OCI-LY7 (cell line): ENCODE measurements around the gene PTPA.

Experiments
- EZH2phosphoT487 ChIP-seq: fragments of 200-600 bp; sonication (generic); IDR thresholded peaks from 2 replicates; pipeline ENCODE4 v1.6.1; 2018; ENCODE audit warnings: low read depth, borderline replicate concordance, mild to moderate bottlenecking, mixed run types, antibody characterized with exemption, low read length, moderate library complexity, mixed read lengths
- TF ChIP-seq, protein P1 (sequence below): fragments of 200-600 bp; sonication (generic); conservative IDR thresholded peaks from 2 replicates; pipeline ENCODE4 v1.5.1; 2014; ENCODE audit warnings: mild to moderate bottlenecking, antibody characterized with exemption, low read length, moderate library complexity, mixed read lengths

DNA sequence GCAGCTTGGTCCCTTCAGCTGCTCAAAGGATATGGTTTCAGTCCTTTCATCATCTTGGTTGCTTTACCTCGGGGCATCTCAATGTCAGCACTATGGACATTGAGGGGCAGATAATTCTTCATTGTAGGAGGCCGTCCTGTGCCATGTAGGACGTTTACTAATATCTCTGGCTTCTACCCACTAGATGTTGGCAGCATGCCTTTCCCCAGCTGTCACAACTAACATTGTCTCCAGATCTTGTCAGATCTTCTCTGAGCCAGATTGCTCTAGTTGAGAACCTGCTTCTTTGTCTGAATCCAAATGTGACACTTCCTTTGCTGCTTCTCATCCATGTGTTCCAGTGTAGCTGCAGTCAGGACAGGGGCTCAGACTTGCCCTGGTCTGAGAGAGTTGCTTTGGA is 10.3 kb downstream of the PTPA start:
- TF ChIP-seq, protein P1, sequence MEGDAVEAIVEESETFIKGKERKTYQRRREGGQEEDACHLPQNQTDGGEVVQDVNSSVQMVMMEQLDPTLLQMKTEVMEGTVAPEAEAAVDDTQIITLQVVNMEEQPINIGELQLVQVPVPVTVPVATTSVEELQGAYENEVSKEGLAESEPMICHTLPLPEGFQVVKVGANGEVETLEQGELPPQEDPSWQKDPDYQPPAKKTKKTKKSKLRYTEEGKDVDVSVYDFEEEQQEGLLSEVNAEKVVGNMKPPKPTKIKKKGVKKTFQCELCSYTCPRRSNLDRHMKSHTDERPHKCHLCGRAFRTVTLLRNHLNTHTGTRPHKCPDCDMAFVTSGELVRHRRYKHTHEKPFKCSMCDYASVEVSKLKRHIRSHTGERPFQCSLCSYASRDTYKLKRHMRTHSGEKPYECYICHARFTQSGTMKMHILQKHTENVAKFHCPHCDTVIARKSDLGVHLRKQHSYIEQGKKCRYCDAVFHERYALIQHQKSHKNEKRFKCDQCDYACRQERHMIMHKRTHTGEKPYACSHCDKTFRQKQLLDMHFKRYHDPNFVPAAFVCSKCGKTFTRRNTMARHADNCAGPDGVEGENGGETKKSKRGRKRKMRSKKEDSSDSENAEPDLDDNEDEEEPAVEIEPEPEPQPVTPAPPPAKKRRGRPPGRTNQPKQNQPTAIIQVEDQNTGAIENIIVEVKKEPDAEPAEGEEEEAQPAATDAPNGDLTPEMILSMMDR, result no peak
- TF ChIP-seq EZH2phosphoT487, result no peak
